Measurements from ENCODE around the gene ALG11. TPM values are rescaled to one million over a fixed set of nuclear protein-coding genes. Genes with fewer than 3 reads are reported as not detected.

The ALG11 gene
- polyA plus RNA-seq, 2 donors = 2.3 to 2.9 TPM

- WGBS, 2 donors = 88 to 91% methylated on average over 4 of the region's 4 CpGs
- Histone ChIP-seq H3K27ac (ENCODE audit: low read depth in 2 of 2, low read length in 1 of 2) (no peak overlapping the region), H3K36me3 (ENCODE audit: control insufficient read depth in 2 of 2, insufficient read depth in 2 of 2, low read length in 1 of 2) (no peaks in the 10 kb centered on the region), H3K27me3 (ENCODE audit: control insufficient read depth in 1 of 2, insufficient read depth in 2 of 2, low read length in 2 of 2) (no peaks in the 10 kb centered on the region), H3K4me3 (ENCODE audit: low read depth in 1 of 2, low read length in 2 of 2) (no peak overlapping the region), H3K9me3 (ENCODE audit: control insufficient read depth in 2 of 2, insufficient read depth in 1 of 2, low read depth in 1 of 2, low read length in 1 of 2) (no peaks in the 10 kb centered on the region), H3K4me1 (ENCODE audit: control insufficient read depth in 2 of 2, insufficient read depth in 2 of 2, low read length in 1 of 2) (peaks cover 6 to 10% of the 10 kb centered on the region in 2 donors)
Measured at GRCh38 chr13:51996641-51997040, 15.6 kb upstream of the ALG11 start.

DNA sequence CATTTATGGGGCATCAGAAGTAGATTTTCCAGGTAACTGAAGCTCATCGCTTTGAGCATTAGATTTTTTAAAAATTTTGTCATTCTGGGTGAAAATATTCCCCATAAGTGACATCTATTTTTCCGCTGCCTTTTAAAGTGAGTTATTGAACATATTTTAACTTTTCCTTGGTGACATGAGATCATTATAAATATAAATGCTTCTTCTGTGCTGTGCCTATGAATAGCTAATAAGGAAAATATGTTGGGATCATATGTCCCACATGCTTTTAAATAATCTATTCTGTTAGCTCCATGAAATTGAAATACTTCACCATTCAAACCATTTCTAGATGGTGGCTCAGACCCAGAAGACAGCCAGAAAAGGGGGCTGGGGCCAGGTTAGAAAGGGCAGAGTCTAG is 15.0 kb upstream of the ALG11 start:
- no peaks in the 10 kb centered on the region for H3K9me3 ChIP-seq (ENCODE audit: control insufficient read depth in 2 of 2, insufficient read depth in 1 of 2, low read depth in 1 of 2, low read length in 1 of 2)
- WGBS, 2 donors = 92 to 95% methylated on average over 2 of the region's 2 CpGs
- H3K27me3 ChIP-seq (ENCODE audit: control insufficient read depth in 1 of 2, insufficient read depth in 2 of 2, low read length in 2 of 2) = no peaks in the 10 kb centered on the region
- H3K36me3 ChIP-seq (ENCODE audit: control insufficient read depth in 2 of 2, insufficient read depth in 2 of 2, low read length in 1 of 2) = no peaks in the 10 kb centered on the region
- no peak overlapping the region for H3K4me3 ChIP-seq (ENCODE audit: low read depth in 1 of 2, low read length in 2 of 2)
- no peak overlapping the region for H3K27ac ChIP-seq (ENCODE audit: low read depth in 2 of 2, low read length in 1 of 2)
- H3K4me1 ChIP-seq (ENCODE audit: control insufficient read depth in 2 of 2, insufficient read depth in 2 of 2, low read length in 1 of 2) = peaks cover 6 to 10% of the 10 kb centered on the region in 2 donors

DNA sequence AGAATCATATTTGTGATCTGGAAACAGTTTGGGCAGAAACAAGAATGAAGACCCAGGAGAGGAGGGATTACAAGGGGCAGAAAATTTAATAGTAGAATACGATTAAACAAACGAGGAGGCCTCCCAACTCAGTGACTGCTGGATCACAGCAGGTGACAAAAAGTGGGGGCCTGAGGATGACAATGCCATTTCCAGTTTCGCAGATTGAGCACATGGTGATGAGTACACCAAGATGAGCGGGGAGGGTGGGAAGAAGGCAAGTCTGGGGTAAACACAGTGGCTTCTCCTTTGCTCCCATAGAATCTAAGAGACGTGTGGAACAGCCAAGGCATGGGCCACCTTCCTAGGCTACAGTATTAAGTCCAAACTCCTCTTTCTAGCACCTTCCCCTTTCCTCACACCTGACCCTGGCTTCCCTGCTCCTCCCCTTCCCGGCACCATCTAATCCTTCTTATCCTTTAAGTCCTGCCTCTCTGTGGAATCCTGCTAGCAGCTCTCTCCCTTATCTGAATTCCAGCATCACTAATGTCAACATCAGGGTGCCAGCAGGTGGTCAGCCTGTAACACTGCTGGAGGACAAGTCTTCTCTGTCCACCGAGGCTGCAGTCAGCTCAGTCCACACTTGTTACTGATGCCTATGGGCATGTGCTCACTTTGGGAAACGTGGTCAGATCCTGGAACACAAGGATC is 14.4 kb upstream of the ALG11 start:
- 60 to 77% methylated on average over 8 of the region's 8 CpGs for WGBS, 2 donors
- no peak overlapping the region for H3K27ac ChIP-seq (ENCODE audit: low read depth in 2 of 2, low read length in 1 of 2)
- H3K36me3 ChIP-seq (ENCODE audit: control insufficient read depth in 2 of 2, insufficient read depth in 2 of 2, low read length in 1 of 2) = no peaks in the 10 kb centered on the region
- no peaks in the 10 kb centered on the region for H3K9me3 ChIP-seq (ENCODE audit: control insufficient read depth in 2 of 2, insufficient read depth in 1 of 2, low read depth in 1 of 2, low read length in 1 of 2)
- no peaks in the 10 kb centered on the region for H3K27me3 ChIP-seq (ENCODE audit: control insufficient read depth in 1 of 2, insufficient read depth in 2 of 2, low read length in 2 of 2)
- no peak overlapping the region for H3K4me3 ChIP-seq (ENCODE audit: low read depth in 1 of 2, low read length in 2 of 2)
- H3K4me1 ChIP-seq (ENCODE audit: control insufficient read depth in 2 of 2, insufficient read depth in 2 of 2, low read length in 1 of 2) = peaks cover 6 to 10% of the 10 kb centered on the region in 2 donors

- H3K27me3 ChIP-seq (ENCODE audit: control insufficient read depth in 1 of 2, insufficient read depth in 2 of 2, low read length in 2 of 2) = no peaks in the 10 kb centered on the region
- no peak overlapping the region for H3K4me3 ChIP-seq (ENCODE audit: low read depth in 1 of 2, low read length in 2 of 2)
- WGBS, 2 donors = 43 to 47% methylated on average over 6 of the region's 6 CpGs
- peaks cover 6 to 10% of the 10 kb centered on the region in 2 donors for H3K4me1 ChIP-seq (ENCODE audit: control insufficient read depth in 2 of 2, insufficient read depth in 2 of 2, low read length in 1 of 2)
- H3K27ac ChIP-seq (ENCODE audit: low read depth in 2 of 2, low read length in 1 of 2) = no peak overlapping the region
- no peaks in the 10 kb centered on the region for H3K9me3 ChIP-seq (ENCODE audit: control insufficient read depth in 2 of 2, insufficient read depth in 1 of 2, low read depth in 1 of 2, low read length in 1 of 2)
- H3K36me3 ChIP-seq (ENCODE audit: control insufficient read depth in 2 of 2, insufficient read depth in 2 of 2, low read length in 1 of 2) = no peaks in the 10 kb centered on the region
Measured at GRCh38 chr13:51998723-51999509, 13.3 kb upstream of the ALG11 start.

DNA sequence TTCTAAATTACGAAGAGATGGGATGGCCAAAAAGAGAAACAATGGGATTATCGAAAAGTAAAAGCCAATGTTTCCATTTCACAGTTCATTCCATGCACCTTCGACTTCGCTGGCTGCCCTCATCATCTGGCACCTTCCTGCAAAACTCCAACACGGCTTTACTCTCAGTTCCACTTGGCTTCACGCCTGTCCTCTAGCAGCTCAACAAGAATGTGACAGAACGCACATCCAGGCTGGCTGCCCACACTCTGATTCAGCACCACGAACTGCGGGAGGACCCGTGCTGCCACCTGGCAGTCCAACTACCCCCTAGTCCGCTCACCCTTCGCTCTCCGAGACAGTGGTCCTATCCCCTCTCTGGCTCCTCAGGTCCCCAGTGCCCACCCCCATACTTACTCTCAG is 12.7 kb upstream of the ALG11 start:
- WGBS, 2 donors = 33 to 41% methylated on average over 13 of the region's 13 CpGs
- no peaks in the 10 kb centered on the region for H3K9me3 ChIP-seq (ENCODE audit: control insufficient read depth in 2 of 2, insufficient read depth in 1 of 2, low read depth in 1 of 2, low read length in 1 of 2)
- H3K4me3 ChIP-seq (ENCODE audit: low read depth in 1 of 2, low read length in 2 of 2) = no peak overlapping the region
- H3K27ac ChIP-seq (ENCODE audit: low read depth in 2 of 2, low read length in 1 of 2) = peak overlapping the region in 1 of 2 donors; percentile 36
- no peaks in the 10 kb centered on the region for H3K36me3 ChIP-seq (ENCODE audit: control insufficient read depth in 2 of 2, insufficient read depth in 2 of 2, low read length in 1 of 2)
- peaks cover 6 to 10% of the 10 kb centered on the region in 2 donors for H3K4me1 ChIP-seq (ENCODE audit: control insufficient read depth in 2 of 2, insufficient read depth in 2 of 2, low read length in 1 of 2)
- H3K27me3 ChIP-seq (ENCODE audit: control insufficient read depth in 1 of 2, insufficient read depth in 2 of 2, low read length in 2 of 2) = no peaks in the 10 kb centered on the region

- peaks cover 6 to 10% of the 10 kb centered on the region in 2 donors for H3K4me1 ChIP-seq (ENCODE audit: control insufficient read depth in 2 of 2, insufficient read depth in 2 of 2, low read length in 1 of 2)
- WGBS, 2 donors = 54 to 55% methylated on average over 1 of the region's 1 CpG
- peak overlapping the region in 1 of 2 donors; percentile 36 for H3K27ac ChIP-seq (ENCODE audit: low read depth in 2 of 2, low read length in 1 of 2)
- no peak overlapping the region for H3K4me3 ChIP-seq (ENCODE audit: low read depth in 1 of 2, low read length in 2 of 2)
- H3K9me3 ChIP-seq (ENCODE audit: control insufficient read depth in 2 of 2, insufficient read depth in 1 of 2, low read depth in 1 of 2, low read length in 1 of 2) = no peaks in the 10 kb centered on the region
- no peaks in the 10 kb centered on the region for H3K36me3 ChIP-seq (ENCODE audit: control insufficient read depth in 2 of 2, insufficient read depth in 2 of 2, low read length in 1 of 2)
- no peaks in the 10 kb centered on the region for H3K27me3 ChIP-seq (ENCODE audit: control insufficient read depth in 1 of 2, insufficient read depth in 2 of 2, low read length in 2 of 2)
Measured at GRCh38 chr13:51999921-52000320, 12.3 kb upstream of the ALG11 start.

DNA sequence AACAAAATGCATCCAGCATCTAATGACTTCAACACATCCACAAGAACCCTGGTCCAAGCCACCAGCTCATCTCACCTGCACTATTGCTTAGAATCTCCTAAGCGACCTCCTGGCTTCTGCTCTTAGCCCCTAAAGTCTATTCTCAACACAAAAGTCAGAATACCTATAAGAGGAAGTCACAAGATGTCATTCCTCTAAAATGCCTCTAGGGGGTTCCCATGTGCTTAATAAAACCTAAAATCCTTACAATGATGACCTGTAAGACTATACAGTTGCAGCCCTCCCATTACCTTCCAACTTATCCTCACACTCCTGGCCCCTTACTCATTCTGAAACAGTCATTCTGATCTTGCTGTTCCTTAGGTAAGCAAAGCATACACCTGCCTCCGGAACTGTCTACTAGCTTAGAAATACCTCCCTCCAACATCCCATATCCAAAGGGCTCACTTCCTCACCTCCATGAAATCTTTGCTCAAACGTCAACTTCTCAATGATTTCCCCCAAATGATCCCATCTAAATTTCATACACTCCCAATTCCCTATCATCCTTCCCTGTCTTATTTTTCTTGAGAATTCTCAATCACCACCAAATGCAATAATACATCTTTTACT is 11.0 kb upstream of the ALG11 start:
- H3K9me3 ChIP-seq (ENCODE audit: control insufficient read depth in 2 of 2, insufficient read depth in 1 of 2, low read depth in 1 of 2, low read length in 1 of 2) = no peaks in the 10 kb centered on the region
- H3K4me1 ChIP-seq (ENCODE audit: control insufficient read depth in 2 of 2, insufficient read depth in 2 of 2, low read length in 1 of 2) = peaks cover 0 to 6% of the 10 kb centered on the region in 2 donors
- H3K4me3 ChIP-seq (ENCODE audit: low read depth in 1 of 2, low read length in 2 of 2) = no peak overlapping the region
- WGBS, 2 donors = 48 to 52% methylated on average over 3 of the region's 3 CpGs
- no peaks in the 10 kb centered on the region for H3K27me3 ChIP-seq (ENCODE audit: control insufficient read depth in 1 of 2, insufficient read depth in 2 of 2, low read length in 2 of 2)
- no peak overlapping the region for H3K27ac ChIP-seq (ENCODE audit: low read depth in 2 of 2, low read length in 1 of 2)
- H3K36me3 ChIP-seq (ENCODE audit: control insufficient read depth in 2 of 2, insufficient read depth in 2 of 2, low read length in 1 of 2) = no peaks in the 10 kb centered on the region

GRCh38 chr13:52002361-52002760 is 9.8 kb upstream of the ALG11 start:
- H3K27me3 ChIP-seq (ENCODE audit: control insufficient read depth in 1 of 2, insufficient read depth in 2 of 2, low read length in 2 of 2) = no peaks in the 10 kb centered on the region
- H3K9me3 ChIP-seq (ENCODE audit: control insufficient read depth in 2 of 2, insufficient read depth in 1 of 2, low read depth in 1 of 2, low read length in 1 of 2) = no peaks in the 10 kb centered on the region
- 41 to 50% methylated on average over 3 of the region's 4 CpGs for WGBS, 2 donors
- H3K4me1 ChIP-seq (ENCODE audit: control insufficient read depth in 2 of 2, insufficient read depth in 2 of 2, low read length in 1 of 2) = peaks cover 0 to 3% of the 10 kb centered on the region in 2 donors
- H3K4me3 ChIP-seq (ENCODE audit: low read depth in 1 of 2, low read length in 2 of 2) = no peak overlapping the region
- H3K27ac ChIP-seq (ENCODE audit: low read depth in 2 of 2, low read length in 1 of 2) = no peak overlapping the region
- no peaks in the 10 kb centered on the region for H3K36me3 ChIP-seq (ENCODE audit: control insufficient read depth in 2 of 2, insufficient read depth in 2 of 2, low read length in 1 of 2)

DNA sequence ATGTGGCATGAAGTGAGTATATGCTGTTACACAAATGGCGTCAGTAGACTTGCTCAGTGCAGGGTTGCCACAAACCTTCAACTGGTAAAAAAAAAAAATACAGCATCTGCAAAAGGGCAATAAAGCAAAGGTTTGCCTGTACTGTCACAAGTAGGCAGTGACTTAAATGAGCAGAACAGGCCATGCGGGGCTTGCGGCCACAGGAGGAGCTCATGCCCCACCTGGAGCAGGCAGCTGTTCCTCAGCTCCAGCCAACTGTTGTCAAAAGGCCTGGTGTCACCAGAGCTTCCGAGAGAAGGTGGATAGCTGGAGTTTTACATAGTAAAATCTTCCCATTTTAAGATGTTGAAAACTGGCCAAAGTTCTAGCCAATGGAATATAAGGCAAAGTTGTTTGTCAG is 8.7 kb upstream of the ALG11 start:
- H3K4me1 ChIP-seq (ENCODE audit: control insufficient read depth in 2 of 2, insufficient read depth in 2 of 2, low read length in 1 of 2) = peaks cover 0 to 3% of the 10 kb centered on the region in 2 donors
- no peaks in the 10 kb centered on the region for H3K36me3 ChIP-seq (ENCODE audit: control insufficient read depth in 2 of 2, insufficient read depth in 2 of 2, low read length in 1 of 2)
- 74 to 89% methylated on average over 4 of the region's 4 CpGs for WGBS, 2 donors
- H3K27me3 ChIP-seq (ENCODE audit: control insufficient read depth in 1 of 2, insufficient read depth in 2 of 2, low read length in 2 of 2) = no peaks in the 10 kb centered on the region
- no peak overlapping the region for H3K27ac ChIP-seq (ENCODE audit: low read depth in 2 of 2, low read length in 1 of 2)
- no peaks in the 10 kb centered on the region for H3K9me3 ChIP-seq (ENCODE audit: control insufficient read depth in 2 of 2, insufficient read depth in 1 of 2, low read depth in 1 of 2, low read length in 1 of 2)
- H3K4me3 ChIP-seq (ENCODE audit: low read depth in 1 of 2, low read length in 2 of 2) = no peak overlapping the region
